Activated CD4-positive, alpha-beta T cell treated with anti-CD3 and anti-CD28 coated beads for 36 hours (primary cell): ENCODE results near the gene AXDND1. TPM values are rescaled to one million over a fixed set of nuclear protein-coding genes. Genes with fewer than 3 reads are reported as not detected.
A peak's percentile ranks its signal among the peaks of the same experiment; 100 is the strongest.

Source experiments
- ATAC-seq: fragments of 200-7000 bp; cut with Tn5 transposase; one replicate; pipeline ENCODE4 v1.10.0; 2021; ENCODE audit warnings: mild to moderate bottlenecking, moderate library complexity
- CTCF ChIA-PET: fragments of 350-600 bp; sonication (Branson Sonifier 250); formaldehyde crosslinking; loops from one replicate; lab custom pipeline; 2021; ENCODE audit warnings: antibody characterized with exemption; lab: Charles Lee
- POLR2A ChIA-PET: fragments of 350-600 bp; sonication (Branson Sonifier 250); formaldehyde crosslinking; loops from one replicate; lab custom pipeline; 2021; ENCODE audit warnings: antibody characterized with exemption, inconsistent platforms; lab: Charles Lee
- DNase-seq: peaks from one replicate; pipeline ENCODE4 v3.0.0-alpha.2; 2020
- H3K27ac Mint-ChIP-seq: one replicate; pipeline ENCODE4 v1.8.0; 2021; ENCODE audit warnings: mixed read lengths
- H3K27me3 Mint-ChIP-seq: one replicate; pipeline ENCODE4 v1.8.0; 2021; ENCODE audit warnings: mixed read lengths
- H3K36me3 Mint-ChIP-seq: one replicate; pipeline ENCODE4 v1.8.0; 2021; ENCODE audit warnings: low read depth, mixed read lengths
- H3K4me1 Mint-ChIP-seq: one replicate; pipeline ENCODE4 v1.8.0; 2021; ENCODE audit warnings: mixed read lengths
- H3K4me3 Mint-ChIP-seq: one replicate; pipeline ENCODE4 v1.8.0; 2021; ENCODE audit warnings: mild to moderate bottlenecking, moderate library complexity, mixed read lengths
- H3K9me3 Mint-ChIP-seq: one replicate; pipeline ENCODE4 v1.8.0; 2021; ENCODE audit warnings: low read depth, mixed read lengths
- intact Hi-C, 2 experiments: fragments of 100-400 bp; cut with DNase I in 1 of 2; cut with micrococcal nuclease in 1 of 2; formaldehyde crosslinking; loops; one replicate each; pipeline versions ENCODE4 v1.14.2 to v1.15.1; 2022 to 2024; cut with DNase I, micrococcal nuclease
- total RNA-seq, 2 experiments: library from RNA; stranded (reverse); gene quantifications; one replicate each; pipeline ENCODE4 v1.2.3, GENCODE V29; 2021

AXDND1 gene
- total RNA-seq, 2 experiments from 2014 or later, result 0.37 to 0.47 TPM

DNA sequence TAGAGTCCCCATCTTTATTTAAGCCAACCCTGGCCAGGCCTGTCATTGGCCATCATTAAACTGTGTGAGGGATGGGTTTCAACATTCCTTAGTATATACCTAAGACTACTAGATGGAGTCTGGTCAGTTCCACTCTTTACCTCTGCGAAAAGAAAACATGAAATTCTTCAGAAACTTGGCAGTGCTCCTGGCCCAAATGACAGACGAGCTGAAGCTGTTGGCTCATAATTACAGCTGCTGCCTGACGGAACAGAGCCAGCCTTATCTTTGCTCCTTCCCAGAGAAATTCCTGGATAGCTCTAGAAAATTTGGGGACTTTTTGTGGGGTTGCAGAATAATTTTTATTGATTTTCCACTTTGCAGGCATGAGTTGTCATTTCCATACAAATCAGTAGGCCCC lies 179.6 kb downstream of the AXDND1 start:
- Mint-ChIP-seq H3K27ac (no peak overlapping the region), H3K36me3 (no peaks in the 10 kb centered on the region), H3K4me1 (no peaks in the 10 kb centered on the region), H3K4me3 (no peak overlapping the region), H3K9me3 (no peaks in the 10 kb centered on the region), H3K27me3 (peaks cover 5% of the 10 kb centered on the region)
- ChIA-PET CTCF (interaction anchor here (0.5 kb wide), 1 partner anchor 1117 kb away, joined by 3 read pairs; no protein-coding TSS in a partner anchor), POLR2A (no interaction called here)
- DNase-seq (no peak), ATAC-seq (no peak)
- intact Hi-C loops, result no loop called here

DNA sequence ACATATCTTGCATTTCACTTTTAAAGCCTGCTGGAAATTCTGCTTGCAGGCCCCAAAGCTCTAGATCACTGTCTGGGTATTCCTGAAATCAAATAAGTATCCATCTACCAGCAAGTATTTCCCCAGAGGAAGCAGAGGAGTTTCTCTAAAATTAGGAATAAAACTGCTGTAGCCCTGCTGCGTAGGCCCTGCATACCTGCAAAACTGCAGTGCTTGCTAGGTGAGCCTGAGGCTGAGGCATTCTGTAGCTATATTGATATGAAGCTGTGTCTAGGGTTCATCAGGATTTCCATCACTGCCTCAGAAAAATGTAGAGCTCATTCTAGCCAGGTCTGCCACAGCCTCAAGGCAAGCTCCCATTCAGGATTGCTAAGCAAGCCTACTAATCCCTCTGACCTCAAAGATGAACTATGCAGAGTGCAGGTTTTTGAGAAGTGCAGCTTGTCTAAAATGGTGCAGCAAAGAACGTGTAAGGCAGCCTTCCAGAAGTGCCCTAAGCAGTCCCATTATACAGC lies 181.3 kb downstream of the AXDND1 start:
- intact Hi-C loops, result no loop called here
- ChIA-PET POLR2A (no interaction called here), CTCF (no interaction called here)
- Mint-ChIP-seq H3K27me3 (peaks cover 4% of the 10 kb centered on the region), H3K36me3 (no peaks in the 10 kb centered on the region), H3K9me3 (no peaks in the 10 kb centered on the region), H3K27ac (no peak overlapping the region), H3K4me3 (no peak overlapping the region), H3K4me1 (no peaks in the 10 kb centered on the region)
- no peak for DNase-seq
- no peak for ATAC-seq

DNA sequence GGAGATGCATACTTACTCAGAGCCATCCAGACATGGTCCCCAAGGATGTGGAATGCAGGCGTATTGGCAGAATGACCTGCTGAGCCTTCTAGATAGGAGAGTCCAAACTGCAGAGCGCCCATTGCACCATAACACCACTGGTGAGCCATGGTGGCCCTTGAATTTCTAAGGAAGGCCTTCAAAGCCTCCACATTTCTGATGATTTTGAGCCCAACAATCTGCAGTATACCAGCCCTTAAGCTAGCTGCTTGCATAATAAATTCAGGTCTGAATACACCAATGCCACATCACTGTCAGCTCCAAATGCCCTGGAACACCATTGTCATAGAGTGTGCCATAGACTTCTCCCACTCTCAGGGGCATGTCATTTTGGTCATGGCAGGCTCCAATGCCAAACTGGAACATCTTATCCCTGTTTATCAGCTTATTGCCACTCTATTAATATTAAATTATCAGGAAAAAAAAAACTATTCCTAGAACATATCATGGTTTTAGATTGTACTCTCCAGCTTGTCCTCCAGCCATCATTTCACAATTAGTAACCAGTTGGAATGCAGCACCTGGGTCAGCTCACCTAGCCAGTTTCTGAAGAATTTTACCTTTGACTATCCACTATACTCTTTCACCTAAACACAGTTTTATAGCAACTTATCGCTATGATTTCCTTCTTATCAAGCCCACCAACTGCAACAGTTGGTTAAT lies 183.0 kb downstream of the AXDND1 start:
- Mint-ChIP-seq H3K36me3 (no peaks in the 10 kb centered on the region), H3K4me1 (no peaks in the 10 kb centered on the region), H3K27me3 (no peaks in the 10 kb centered on the region), H3K4me3 (no peak overlapping the region), H3K27ac (no peak overlapping the region), H3K9me3 (no peaks in the 10 kb centered on the region)
- CTCF ChIA-PET, result interaction anchor here (0.6 kb wide), 1 partner anchor 24 kb away, joined by 3 read pairs; no protein-coding TSS in a partner anchor
- intact Hi-C loops, result no loop called here
- POLR2A ChIA-PET, result no interaction called here
- DNase-seq (no peak), ATAC-seq (no peak)

DNA sequence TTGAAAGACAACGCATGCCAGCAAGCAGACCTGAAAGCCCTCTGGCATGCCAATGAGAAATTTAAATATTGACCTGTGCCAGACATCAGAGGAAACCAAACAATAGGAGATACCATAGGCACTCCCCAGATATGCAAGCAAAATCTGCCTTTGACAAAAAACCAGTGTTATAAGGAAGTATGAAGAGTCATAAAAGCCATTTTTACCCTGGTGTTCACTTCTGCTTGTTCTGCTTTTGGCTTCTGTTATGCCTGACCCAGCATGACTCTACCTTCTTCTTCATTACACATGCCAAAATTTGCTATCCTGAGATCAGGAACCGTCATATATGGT lies 183.6 kb downstream of the AXDND1 start:
- ATAC-seq (no peak), DNase-seq (no peak)
- no peak overlapping the region for H3K4me3 Mint-ChIP-seq
- H3K27ac Mint-ChIP-seq, result no peak overlapping the region
- ChIA-PET CTCF (interaction anchor here (0.6 kb wide), 1 partner anchor 25 kb away, joined by 3 read pairs; no protein-coding TSS in a partner anchor), POLR2A (no interaction called here)
- no peaks in the 10 kb centered on the region for H3K36me3 Mint-ChIP-seq
- no peaks in the 10 kb centered on the region for H3K4me1 Mint-ChIP-seq
- intact Hi-C loops, result no loop called here
- H3K9me3 Mint-ChIP-seq, result no peaks in the 10 kb centered on the region
- H3K27me3 Mint-ChIP-seq, result no peaks in the 10 kb centered on the region

DNA sequence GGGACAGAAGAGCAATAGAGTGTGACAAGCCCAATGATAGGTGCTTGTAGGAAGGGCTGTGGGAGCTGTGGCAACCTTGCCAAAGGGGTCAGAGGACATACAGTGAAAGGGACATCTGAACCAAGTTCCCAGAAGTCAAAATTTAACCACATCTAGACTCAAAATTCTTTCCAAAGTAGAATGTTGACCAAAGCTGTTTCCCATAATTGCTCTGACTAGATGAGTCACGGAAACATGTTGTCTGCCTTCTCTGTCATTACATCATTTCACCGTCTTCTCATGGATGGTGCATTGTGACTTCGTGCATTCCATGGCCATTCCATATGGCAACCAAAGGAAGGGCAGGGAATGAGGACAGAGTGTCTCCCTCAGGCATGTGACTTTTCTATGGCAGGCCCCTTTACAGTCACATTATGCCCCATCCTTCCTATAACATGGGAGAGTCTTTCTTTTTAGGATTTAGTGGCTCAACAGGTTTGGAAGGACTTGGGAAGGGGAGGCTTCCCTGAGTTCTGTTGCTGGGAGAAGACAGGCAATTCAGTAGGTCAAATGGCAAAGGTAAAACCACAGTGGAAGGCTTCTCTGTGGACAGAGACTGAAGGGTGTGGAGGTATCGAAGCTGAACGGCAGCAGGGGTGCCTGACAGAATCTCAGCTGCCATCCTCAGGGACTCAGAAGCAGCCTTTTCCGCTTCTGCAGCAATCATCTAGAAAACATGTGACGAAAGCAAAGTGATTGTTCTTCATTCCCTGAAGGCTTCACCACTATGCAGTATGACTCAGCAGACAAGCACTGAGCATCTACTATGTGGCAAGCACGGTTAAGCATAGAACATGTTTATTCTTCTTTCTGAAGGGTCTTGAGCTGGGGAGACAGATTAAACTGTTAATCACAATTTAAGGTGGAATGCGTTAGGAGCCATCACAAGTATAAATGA lies 185.2 kb downstream of the AXDND1 start:
- no peaks in the 10 kb centered on the region for H3K9me3 Mint-ChIP-seq
- H3K27me3 Mint-ChIP-seq, result peaks cover 2% of the 10 kb centered on the region
- peak; percentile 36 for ATAC-seq
- intact Hi-C loops, result no loop called here
- ChIA-PET CTCF (no interaction called here), POLR2A (no interaction called here)
- H3K27ac Mint-ChIP-seq, result no peak overlapping the region
- no peaks in the 10 kb centered on the region for H3K36me3 Mint-ChIP-seq
- no peak overlapping the region for H3K4me3 Mint-ChIP-seq
- H3K4me1 Mint-ChIP-seq, result no peaks in the 10 kb centered on the region
- DNase-seq, result no peak

DNA sequence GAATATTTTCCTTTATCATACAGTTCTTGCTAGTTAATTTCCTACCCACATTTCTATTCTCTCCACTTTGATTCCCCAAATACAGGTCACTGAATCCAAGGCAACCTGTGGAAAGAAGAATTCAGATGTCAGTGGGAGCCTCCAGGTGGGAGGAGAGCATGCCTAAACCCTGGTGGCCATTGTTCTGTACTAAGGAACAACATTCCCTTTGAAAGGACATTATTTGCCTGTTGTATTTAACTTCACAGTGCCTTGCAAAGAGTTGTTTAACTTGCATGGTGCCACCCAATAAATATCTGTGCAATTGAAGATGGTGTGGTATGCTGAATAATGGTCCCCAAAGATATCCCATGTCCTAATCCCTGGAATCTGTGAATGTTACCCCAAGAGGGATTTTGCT lies 188.7 kb downstream of the AXDND1 start:
- no peak overlapping the region for H3K4me3 Mint-ChIP-seq
- DNase-seq (no peak), ATAC-seq (no peak)
- H3K27me3 Mint-ChIP-seq, result peaks cover 7% of the 10 kb centered on the region
- POLR2A ChIA-PET, result no interaction called here
- H3K4me1 Mint-ChIP-seq, result no peaks in the 10 kb centered on the region
- CTCF ChIA-PET, result no interaction called here
- no peak overlapping the region for H3K27ac Mint-ChIP-seq
- intact Hi-C loops, result no loop called here
- H3K36me3 Mint-ChIP-seq, result no peaks in the 10 kb centered on the region
- H3K9me3 Mint-ChIP-seq, result no peaks in the 10 kb centered on the region

DNA sequence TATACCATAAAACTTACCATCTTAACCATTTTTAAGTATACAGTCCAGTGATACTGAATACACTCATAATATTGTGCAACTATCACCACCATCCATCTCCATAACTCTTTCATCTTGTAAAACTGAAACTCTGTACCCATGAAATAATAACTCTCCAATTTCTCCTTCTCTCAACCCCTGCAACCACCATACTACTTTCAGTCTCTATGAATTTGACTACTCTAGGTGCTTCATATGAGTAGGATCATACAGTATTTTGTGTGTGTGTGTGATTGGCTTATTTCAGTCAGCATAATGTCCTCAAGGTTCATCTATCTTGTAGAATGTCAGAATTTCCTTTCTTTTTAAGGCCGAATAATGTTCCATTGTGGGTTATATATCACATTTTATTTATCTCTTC lies 192.3 kb downstream of the AXDND1 start:
- ChIA-PET POLR2A (no interaction called here), CTCF (no interaction called here)
- no peaks in the 10 kb centered on the region for H3K9me3 Mint-ChIP-seq
- ATAC-seq (no peak), DNase-seq (no peak)
- peaks cover 10% of the 10 kb centered on the region for H3K27me3 Mint-ChIP-seq
- H3K4me3 Mint-ChIP-seq, result no peak overlapping the region
- H3K36me3 Mint-ChIP-seq, result no peaks in the 10 kb centered on the region
- no peak overlapping the region for H3K27ac Mint-ChIP-seq
- H3K4me1 Mint-ChIP-seq, result no peaks in the 10 kb centered on the region
- intact Hi-C loops, result no loop called here

DNA sequence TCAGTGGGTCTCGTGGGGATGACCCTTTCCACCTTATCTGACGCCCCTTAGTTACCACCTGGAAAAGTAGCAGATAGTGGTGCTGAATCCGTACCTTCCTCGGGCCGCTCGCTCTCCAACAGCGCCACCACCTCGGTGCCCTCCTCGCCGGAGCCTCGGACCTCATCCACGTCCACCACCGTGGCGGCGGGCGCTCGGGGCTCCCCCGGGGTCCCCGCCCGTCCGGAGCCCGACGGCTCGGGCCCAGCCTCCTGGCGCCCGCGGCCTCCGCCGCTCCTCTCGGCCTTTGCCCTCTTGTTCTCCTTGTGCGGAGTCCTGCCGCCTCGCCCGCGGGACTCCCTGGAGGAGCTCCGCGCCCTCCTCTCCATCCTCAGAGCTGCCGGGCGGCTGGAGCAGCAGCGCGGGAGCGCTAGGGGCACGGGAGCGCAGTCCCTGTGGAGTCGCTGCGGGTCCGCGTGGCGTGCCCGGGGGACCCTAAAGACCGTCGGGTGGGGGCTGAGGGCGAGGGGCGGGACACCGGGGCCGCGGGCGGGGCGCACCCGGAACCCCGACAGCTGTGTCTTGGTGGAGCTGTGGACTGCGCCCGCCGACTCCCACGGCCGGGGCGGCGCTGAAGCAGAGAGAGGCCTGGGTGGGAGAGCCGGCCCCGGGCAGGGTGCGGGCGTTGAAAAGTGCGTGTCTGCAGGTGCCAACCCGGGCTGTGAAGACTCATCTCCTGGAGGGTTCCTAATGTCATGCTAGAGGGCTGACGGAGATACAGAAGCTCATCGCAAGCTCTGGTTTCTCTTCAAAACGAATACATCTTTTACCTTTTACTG lies 209.9 kb downstream of the AXDND1 start, which contains the start of gene NPHS2:
TSS of gene NPHS2 (minus strand) at position 452 of the 818 bp plus-strand sequence. CDS start at position 368, 84 bp downstream.
- ATAC-seq, result no peak
- H3K9me3 Mint-ChIP-seq, result no peaks in the 10 kb centered on the region
- no peak within 1 kb of the TSS for H3K27ac Mint-ChIP-seq
- DNase-seq, result no peak
- peaks cover 51% of the 10 kb centered on the region for H3K27me3 Mint-ChIP-seq
- peaks cover 5% of the 10 kb centered on the region for H3K4me1 Mint-ChIP-seq
- POLR2A ChIA-PET, result no interaction called here
- no peak within 1 kb of the TSS for H3K4me3 Mint-ChIP-seq
- CTCF ChIA-PET, result interaction anchor here (1.6 kb wide), 1 partner anchor 19 kb away, joined by 3 read pairs; no protein-coding TSS in a partner anchor
- intact Hi-C loops, result no loop called here
- H3K36me3 Mint-ChIP-seq, result no peaks in the 10 kb centered on the region

DNA sequence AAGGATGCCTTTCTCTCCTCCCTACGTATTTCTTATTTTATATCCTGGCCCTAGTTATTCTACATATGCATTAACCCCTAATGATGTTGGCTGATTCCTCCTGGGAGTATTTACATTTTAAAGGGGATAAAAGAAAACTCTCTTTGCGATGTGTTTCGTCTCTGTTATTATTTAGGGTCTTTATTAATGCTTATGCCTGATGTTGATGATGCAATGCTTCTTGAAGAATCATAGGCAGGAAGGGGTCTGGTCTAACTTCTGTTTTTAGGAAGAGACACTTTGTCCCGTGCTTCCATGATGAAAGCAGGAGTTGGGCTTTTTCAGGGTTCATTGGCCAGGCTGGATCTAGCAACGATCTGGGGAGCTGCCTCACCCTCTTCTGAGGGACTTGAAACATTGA lies 210.7 kb downstream of the AXDND1 start:
- DNase-seq, result no peak
- H3K36me3 Mint-ChIP-seq, result no peaks in the 10 kb centered on the region
- H3K27ac Mint-ChIP-seq, result no peak overlapping the region
- intact Hi-C loops, result no loop called here
- no peak overlapping the region for H3K4me3 Mint-ChIP-seq
- peaks cover 5% of the 10 kb centered on the region for H3K4me1 Mint-ChIP-seq
- H3K27me3 Mint-ChIP-seq, result peaks cover 49% of the 10 kb centered on the region
- ChIA-PET CTCF (no interaction called here), POLR2A (no interaction called here)
- no peaks in the 10 kb centered on the region for H3K9me3 Mint-ChIP-seq
- no peak for ATAC-seq

DNA sequence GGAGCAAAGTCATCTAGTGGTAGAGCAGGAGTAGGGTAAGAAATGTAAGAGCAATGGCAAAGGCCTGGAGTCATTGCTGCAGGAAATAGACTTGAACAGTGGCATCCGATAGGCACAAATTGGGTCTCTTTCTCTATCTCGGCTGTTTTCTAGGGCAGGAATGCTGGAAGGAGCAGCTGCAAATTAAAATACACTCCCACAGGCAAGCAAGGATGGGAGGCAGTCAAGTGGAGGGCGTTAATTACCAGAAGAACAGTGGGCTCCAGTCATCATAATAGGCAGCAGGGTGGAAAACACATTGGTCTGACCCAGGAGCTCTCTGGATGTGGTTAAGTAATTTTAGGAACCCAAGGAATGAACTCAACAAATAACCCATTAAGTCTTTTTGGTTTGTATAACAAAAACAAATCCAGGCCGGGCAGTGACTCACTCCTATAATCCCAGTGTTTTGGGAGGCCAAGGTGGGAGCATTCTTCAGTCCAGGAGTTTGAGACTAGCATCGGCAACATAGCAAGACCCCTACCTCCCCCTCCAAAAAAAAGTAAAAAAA lies 218.1 kb downstream of the AXDND1 start:
- ChIA-PET POLR2A (no interaction called here), CTCF (interaction anchor here (0.7 kb wide), 1 partner anchor 1360 kb away, joined by 4 read pairs; no protein-coding TSS in a partner anchor)
- intact Hi-C loops, result no loop called here
- Mint-ChIP-seq H3K36me3 (no peaks in the 10 kb centered on the region), H3K27ac (no peak overlapping the region), H3K4me3 (no peak overlapping the region), H3K9me3 (no peaks in the 10 kb centered on the region), H3K4me1 (no peaks in the 10 kb centered on the region), H3K27me3 (peaks cover 50% of the 10 kb centered on the region)
- DNase-seq (no peak), ATAC-seq (no peak)
